ENCODE results near the gene DMTF1. TPM values are rescaled to one million over a fixed set of nuclear protein-coding genes. Genes with fewer than 3 reads are reported as not detected.

DMTF1 gene
- total and polyA plus RNA-seq, 9 of the 15 experiments (the other 6 are each of a cell fraction or from before 2014, with no cell fraction given), result 25.7 to 208 (median 74.7) TPM

DNA sequence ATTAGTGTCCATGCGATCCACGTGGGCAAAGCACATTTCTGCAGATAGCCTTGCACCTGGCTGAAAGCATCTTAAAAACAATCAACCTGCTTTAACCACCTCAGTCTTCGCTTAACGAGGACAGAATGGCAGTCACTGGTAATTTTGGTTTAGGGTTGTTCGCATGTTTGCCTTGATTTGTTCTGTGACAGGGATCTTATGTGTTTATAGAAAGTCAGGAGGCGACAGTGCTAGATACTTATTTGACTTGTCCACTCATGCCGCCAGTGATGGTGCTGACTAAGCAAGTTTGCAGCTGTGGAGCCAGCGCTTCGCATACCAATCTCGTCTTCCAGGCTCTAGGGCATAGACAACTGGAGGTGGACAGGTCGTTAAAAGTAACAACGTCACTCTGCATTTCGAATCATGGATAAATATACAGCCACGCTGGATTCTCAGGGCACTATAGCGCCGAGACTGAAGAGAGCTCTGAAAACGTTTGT lies 68.5 kb downstream of the DMTF1 start:
- H3K27ac ChIP-seq (ENCODE audit: extremely low read depth, low read depth, low read length), result no peak overlapping the region
- no peaks in the 10 kb centered on the region for H3K9me3 ChIP-seq (replicated peaks; ENCODE audit: control insufficient read depth, insufficient read depth, low read depth, low read length)
- FAIRE-seq (peak; percentile 15), DNase-seq (ENCODE audit: extremely low read depth in 1 of 4, low spot score in 3 of 4) (peak in 1 of 4 experiments; percentile 47), ATAC-seq (no peak)
- peaks cover 11 to 18% of the 10 kb centered on the region in 2 experiments; a peak in 4 of 5 replicates for H3K4me1 ChIP-seq (replicated peaks in 1 of 2; ENCODE audit: control insufficient read depth in 2 of 2, insufficient read depth in 2 of 2, low read length in 2 of 2)
- TF ChIP-seq, protein P1, sequence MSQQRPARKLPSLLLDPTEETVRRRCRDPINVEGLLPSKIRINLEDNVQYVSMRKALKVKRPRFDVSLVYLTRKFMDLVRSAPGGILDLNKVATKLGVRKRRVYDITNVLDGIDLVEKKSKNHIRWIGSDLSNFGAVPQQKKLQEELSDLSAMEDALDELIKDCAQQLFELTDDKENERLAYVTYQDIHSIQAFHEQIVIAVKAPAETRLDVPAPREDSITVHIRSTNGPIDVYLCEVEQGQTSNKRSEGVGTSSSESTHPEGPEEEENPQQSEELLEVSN (IDR thresholded peaks at IDR 0.05; ENCODE audit: borderline replicate concordance in 1 of 2, extremely low read depth in 1 of 2, insufficient read depth in 1 of 2, insufficient read length in 1 of 2, low read depth in 1 of 2, low read length in 1 of 2, poor library complexity in 1 of 2, severe bottlenecking in 1 of 2), result no peak
- TF ChIP-seq ZNF316 (IDR thresholded peaks at IDR 0.05) (peak; percentile 99), NFE2 (IDR thresholded peaks at IDR 0.05; ENCODE audit: low read depth) (peak; percentile 74; the same call in 1 of the 2 replicates), TAL1 (IDR thresholded peaks at IDR 0.05) (no peak), ZBED1 (IDR thresholded peaks at IDR 0.05) (0 out of 2 replicates have a peak, but pooled peaks have one; percentile 13), TAF1 (IDR thresholded peaks at IDR 0.05; ENCODE audit: control insufficient read depth, extremely low read depth, insufficient read depth, low read length, severe bottlenecking) (peak; percentile 20), MCM2 (IDR thresholded peaks at IDR 0.05; ENCODE audit: low read depth) (no peak), MAFG (tag; conservative IDR thresholded peaks at IDR 0.05) (peak; percentile 97), FUS (optimal IDR thresholded peaks at IDR 0.05; ENCODE audit: low read depth, low read length) (no peak), SOX6 (IDR thresholded peaks at IDR 0.05) (no peak), C11orf30 (IDR thresholded peaks at IDR 0.05; ENCODE audit: low read depth) (peak; percentile 98), ATF1 (CRISPR knock-in tag; IDR thresholded peaks at IDR 0.05) (no peak), ATF1 (tag; IDR thresholded peaks at IDR 0.05) (0 out of 2 replicates have a peak, but pooled peaks have one; percentile 6), CCAR2 (IDR thresholded peaks at IDR 0.05; ENCODE audit: low read depth, low read length) (no peak), ARID2 (IDR thresholded peaks at IDR 0.05) (no peak), BRF1 (IDR thresholded peaks at IDR 0.05; ENCODE audit: borderline replicate concordance, extremely low read depth, insufficient read length) (no peak), MAFF (IDR thresholded peaks at IDR 0.05; ENCODE audit: low read length) (peak; percentile 97), FOXA3 (CRISPR knock-in tag; conservative IDR thresholded peaks at IDR 0.05 in 1 of 2, IDR thresholded peaks at IDR 0.05 in 1 of 2) (no peak), MAFK (IDR thresholded peaks at IDR 0.05; ENCODE audit: low read length) (peak; percentile 97)
- TF ChIP-seq, protein P2, sequence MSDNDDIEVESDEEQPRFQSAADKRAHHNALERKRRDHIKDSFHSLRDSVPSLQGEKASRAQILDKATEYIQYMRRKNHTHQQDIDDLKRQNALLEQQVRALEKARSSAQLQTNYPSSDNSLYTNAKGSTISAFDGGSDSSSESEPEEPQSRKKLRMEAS (CRISPR knock-in tag; IDR thresholded peaks at IDR 0.05), result no peak
- TF ChIP-seq, protein P3, sequence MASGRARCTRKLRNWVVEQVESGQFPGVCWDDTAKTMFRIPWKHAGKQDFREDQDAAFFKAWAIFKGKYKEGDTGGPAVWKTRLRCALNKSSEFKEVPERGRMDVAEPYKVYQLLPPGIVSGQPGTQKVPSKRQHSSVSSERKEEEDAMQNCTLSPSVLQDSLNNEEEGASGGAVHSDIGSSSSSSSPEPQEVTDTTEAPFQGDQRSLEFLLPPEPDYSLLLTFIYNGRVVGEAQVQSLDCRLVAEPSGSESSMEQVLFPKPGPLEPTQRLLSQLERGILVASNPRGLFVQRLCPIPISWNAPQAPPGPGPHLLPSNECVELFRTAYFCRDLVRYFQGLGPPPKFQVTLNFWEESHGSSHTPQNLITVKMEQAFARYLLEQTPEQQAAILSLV (tag; IDR thresholded peaks at IDR 0.05), result no peak
- TF ChIP-seq, protein P4, sequence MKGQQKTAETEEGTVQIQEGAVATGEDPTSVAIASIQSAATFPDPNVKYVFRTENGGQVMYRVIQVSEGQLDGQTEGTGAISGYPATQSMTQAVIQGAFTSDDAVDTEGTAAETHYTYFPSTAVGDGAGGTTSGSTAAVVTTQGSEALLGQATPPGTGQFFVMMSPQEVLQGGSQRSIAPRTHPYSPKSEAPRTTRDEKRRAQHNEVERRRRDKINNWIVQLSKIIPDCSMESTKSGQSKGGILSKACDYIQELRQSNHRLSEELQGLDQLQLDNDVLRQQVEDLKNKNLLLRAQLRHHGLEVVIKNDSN (CRISPR knock-in tag; IDR thresholded peaks at IDR 0.05), result no peak
- peak overlapping the region; percentile 81 for H3K4me2 ChIP-seq (ENCODE audit: insufficient read depth, low read length)
- no TSS peak for BruUV-seq (replicated peaks)
- POLR2A ChIA-PET, result interaction anchor here (0.7 to 2.7 kb wide), 5 partner anchors 9 to 1104 kb away, joined by 3 to 12 read pairs (median 4); partner anchors contain the start of gene DMTF1
- H2AFZ ChIP-seq (ENCODE audit: low read depth, low read length), result peak overlapping the region; percentile 93
- no peaks in the 10 kb centered on the region for H4K20me1 ChIP-seq (replicated peaks; ENCODE audit: control insufficient read depth, insufficient read depth, low read length)
- H3K9me1 ChIP-seq (ENCODE audit: control insufficient read depth, insufficient read depth, low read length), result no peaks in the 10 kb centered on the region
- H3K79me2 ChIP-seq (ENCODE audit: control insufficient read depth, insufficient read depth, low read length), result no peaks in the 10 kb centered on the region
- WGBS (ENCODE audit: insufficient coverage, low coverage, missing lambda C conversion rate), result 21% methylated on average over 17 of the region's 17 CpGs
- in situ Hi-C loops (cut with MboI), result no loop called here
- peak overlapping the region; percentile 61 for H3K4me3 ChIP-seq
- peaks cover 24 to 29% of the 10 kb centered on the region in 2 experiments; a peak in 4 of 5 replicates for H3K27me3 ChIP-seq (ENCODE audit: control insufficient read depth in 2 of 2, insufficient read depth in 2 of 2, low read length in 2 of 2)
- CTCF ChIA-PET (ENCODE audit: low intra/inter-chr PET ratio), result no interaction called here
- H3K9ac ChIP-seq (ENCODE audit: insufficient read depth in 1 of 2, low read depth in 2 of 2, low read length in 2 of 2), result peak overlapping the region in 1 of 2 experiments; percentile 88; a peak in 1 of 4 replicates
- H3K36me3 ChIP-seq (ENCODE audit: control insufficient read depth, insufficient read depth, low read length), result no peaks in the 10 kb centered on the region
- intact Hi-C loops (cut with micrococcal nuclease), result no loop called here

All from K562 (cell line).